Activated T-cell treated with anti-CD3 and anti-CD28 coated beads for 4 hours (primary cell): Measurements from ENCODE around the gene SPOCD1.

Experiments used
- DNase-seq: peaks from one replicate; pipeline ENCODE4 v3.0.0-alpha.2; 2020

Gene SPOCD1

GRCh38 chr1:31785947-31786290, 29.9 kb downstream of the SPOCD1 start:
- no peak for DNase-seq

GRCh38 chr1:31785020-31785946, 30.5 kb downstream of the SPOCD1 start:
- no peak for DNase-seq

DNA sequence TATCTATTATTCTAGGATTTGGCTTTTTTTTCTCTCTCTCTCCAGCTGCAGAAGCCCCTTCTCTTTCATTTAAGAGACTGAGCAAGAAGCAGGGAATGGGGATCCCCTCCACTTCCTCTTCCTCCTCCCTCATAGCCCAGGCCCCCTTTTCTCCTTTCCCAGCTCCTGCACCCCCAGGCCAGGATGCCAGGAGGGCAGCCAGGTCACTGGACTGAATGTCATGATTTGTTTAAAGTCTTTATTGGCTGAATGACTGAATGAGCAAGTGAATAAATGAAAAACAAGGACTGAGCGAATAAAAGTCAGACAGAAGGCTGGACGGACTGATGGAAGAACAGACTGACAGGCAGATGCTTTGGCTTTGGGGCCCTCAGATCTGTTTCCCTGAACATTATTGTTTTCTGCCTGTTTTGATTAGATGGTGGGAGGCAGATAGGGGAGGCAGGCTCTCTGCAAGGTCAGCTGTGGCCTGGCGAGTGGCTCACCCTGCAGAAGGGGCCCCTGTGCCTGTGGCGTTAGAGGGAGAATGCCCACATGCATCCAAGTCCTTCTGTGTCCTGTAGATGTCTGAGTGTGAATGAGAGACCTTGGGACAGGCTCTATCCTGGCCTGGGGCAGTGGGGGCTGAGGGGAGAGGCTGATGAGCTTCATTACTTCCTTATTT, 31.3 kb downstream of the SPOCD1 start:
- no peak for DNase-seq

- no peak for DNase-seq
These were observed 32.0 kb downstream of the SPOCD1 start for GRCh38 chr1:31783846-31784245.

DNA sequence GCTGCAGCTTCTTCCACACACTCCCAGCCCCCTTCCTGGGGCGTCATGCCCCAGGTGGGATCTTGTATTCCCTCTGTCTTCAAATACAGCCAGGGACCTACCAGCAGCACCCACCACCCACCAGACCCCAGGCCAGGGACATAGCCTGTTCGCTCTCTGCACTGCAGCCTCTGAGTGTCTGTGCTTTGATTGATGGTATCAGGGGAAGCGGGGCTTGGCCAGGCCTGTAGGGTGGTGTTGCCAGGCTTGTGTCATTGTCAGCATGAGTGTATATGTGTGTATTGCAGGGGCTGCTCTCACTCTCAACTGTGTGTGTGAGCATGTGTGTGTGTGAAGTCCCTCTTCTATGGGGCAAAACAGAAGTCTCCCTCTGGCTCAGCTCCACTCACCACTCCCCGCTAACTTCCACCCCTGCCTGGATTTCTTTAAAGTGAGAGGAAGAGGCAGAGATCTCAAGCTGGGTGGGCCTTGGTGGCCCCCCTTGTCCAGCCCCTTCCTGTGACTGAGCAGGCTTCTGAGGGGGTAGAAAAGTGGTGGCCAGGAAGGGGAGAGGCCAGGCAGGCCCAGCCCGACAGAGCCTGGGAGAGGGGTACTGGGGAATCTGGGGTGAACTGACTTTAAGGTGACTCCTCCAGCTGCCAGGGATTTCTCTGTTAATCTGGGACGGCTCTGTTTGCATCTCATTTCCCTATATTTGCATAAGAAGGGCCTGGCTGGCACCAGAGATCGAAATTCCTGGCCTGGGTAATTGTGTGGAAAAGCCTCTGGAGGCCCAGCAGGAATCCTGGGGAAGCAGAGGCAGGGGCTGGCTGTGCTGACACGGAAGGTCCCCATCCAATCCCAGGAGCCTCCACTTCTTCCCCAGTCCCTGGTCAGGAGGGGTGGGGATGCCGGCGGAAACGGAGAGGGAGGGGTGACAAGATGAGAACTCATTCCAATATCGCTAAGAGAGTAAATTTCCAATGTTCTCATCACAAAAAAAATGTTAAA, 33.1 kb downstream of the SPOCD1 start:
- DNase-seq = no peak

- DNase-seq = no peak
These were observed 34.0 kb downstream of the SPOCD1 start for GRCh38 chr1:31781756-31782371.

- no peak for DNase-seq
These were observed 34.6 kb downstream of the SPOCD1 start for GRCh38 chr1:31781138-31781755.

DNA sequence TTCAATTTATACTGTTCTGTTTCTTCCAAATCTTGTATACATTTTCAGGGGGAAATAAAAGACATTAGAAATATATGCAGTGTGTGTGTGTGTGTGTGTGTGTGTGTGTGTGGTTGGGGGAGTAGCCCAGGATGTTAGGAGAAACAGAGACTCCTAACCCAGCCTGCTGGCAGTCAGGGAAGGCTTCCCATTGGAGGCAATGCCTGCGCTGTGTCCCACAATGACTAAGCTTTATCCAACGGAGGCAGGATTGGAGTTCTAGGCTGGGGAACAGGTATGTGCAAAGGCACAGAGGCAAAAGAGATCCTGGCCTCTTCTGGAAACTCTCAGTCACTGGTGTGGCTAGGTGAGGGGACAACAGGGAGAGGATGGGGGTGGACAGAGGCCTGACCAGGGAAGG, 35.2 kb downstream of the SPOCD1 start:
- DNase-seq = no peak

DNA sequence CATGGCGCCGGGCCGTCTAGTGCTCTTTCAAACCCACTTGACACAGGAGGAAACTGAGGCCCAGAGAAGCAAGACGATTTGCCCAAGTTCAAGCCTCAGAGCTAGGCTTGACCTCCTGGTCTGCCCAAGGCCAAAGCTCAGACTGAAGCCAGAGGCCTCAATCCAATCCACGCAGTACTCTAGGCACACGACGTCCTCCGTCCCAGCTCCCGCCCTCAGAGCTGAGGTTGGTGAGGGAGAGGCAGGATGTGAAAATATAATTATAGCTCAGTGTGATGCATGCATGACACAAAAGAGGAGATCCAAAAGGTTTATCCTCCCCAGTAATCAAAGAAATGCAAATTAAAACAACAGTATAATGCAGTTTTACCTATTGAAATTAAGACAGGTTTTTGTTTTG, 36.1 kb downstream of the SPOCD1 start:
- no peak for DNase-seq

DNA sequence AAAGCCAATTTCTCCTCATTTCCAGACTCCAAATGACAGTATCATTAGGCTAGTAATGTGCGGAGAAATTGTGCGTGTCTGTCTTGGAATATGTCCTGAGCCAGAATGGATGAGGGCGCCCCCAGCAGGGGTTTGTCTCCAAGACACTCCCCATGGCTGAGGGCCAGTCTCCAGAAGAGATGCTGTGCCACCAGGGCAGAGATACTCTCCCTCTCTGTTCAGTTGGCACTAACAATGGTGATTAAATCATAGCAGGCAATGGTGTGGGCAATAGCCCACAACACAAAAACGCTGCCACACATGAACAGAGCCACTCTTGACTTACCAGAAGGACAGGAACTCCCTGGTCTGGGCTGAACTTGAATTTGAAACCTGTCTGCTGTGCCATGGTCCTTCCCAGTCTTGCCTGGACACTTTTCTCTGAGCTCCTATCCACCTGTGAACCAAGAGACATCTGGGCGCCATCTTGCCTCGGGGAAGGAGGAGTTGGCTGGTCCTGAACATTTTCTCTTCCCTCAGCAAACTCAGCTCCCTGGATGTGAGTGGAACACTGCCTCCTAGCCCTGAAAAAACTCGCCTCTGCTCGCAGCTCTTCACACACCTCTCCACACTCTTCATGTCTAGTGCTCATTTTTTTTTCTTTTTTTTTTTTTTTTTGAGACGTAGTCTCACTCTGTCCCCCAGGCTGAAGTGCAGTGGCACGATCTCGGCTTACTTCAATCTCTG, 36.9 kb downstream of the SPOCD1 start:
- no peak for DNase-seq

GRCh38 chr1:31776516-31776915, 39.3 kb downstream of the SPOCD1 start:
- no peak for DNase-seq

GRCh38 chr1:31776032-31776431, 39.8 kb downstream of the SPOCD1 start:
- DNase-seq = no peak

DNA sequence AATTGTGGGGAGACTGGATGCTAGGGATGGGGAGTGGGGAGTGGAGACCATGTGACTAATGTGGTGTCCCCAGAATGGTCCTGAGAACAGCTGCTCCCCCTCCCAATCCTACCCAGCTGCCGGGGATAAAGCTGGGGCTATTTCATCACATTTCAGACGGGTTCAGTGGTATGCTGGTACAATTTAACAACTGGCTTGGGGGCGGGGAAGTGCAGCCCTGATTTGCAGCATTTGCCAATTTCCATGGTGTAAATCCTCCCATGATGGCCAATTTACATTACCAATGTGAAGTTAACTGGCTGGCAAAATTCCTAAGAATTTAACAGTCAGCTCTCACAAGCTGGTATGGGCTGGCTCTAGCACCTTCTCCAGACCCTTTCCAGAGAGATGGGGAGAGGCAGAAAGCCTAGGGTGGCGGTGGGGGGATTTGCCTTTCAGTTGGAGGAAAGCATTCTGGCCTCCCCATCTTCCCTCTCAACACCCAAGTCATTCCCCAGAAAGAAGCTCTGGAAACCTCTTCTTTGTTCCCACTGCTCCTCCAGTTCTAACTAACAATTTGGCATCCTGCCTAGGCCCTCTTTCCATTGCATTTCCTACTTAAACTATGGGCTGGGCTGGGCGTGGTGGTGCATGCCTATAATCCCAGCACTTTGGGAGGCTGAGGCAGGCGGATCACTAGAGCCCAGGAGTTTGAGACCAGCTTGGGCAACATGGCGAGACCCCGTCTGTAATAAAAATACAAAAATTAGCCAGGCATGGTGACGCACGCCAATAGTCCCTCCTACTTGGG, 40.4 kb downstream of the SPOCD1 start:
- no peak for DNase-seq

- no peak for DNase-seq
These were observed 41.3 kb downstream of the SPOCD1 start for GRCh38 chr1:31774495-31774894.

DNA sequence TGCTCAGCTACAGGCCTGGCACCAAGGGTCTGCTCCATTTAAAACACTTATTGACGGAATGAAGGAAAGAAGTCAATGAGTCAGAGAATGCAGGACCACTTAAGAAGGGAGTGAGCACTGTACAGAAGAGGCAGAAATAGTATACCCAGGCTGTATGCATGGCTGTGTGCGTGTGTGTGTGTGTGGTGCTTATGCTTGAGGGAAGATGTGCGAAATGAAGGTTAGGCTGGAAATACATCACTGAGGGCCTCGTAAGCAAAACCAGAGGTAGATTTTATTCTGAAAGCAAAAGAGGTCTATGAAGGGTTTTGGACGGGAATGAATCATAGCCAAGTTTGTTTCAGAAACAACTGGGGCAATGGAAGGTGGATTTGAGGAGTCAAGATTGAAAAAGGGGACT, 42.0 kb downstream of the SPOCD1 start:
- no peak for DNase-seq

DNA sequence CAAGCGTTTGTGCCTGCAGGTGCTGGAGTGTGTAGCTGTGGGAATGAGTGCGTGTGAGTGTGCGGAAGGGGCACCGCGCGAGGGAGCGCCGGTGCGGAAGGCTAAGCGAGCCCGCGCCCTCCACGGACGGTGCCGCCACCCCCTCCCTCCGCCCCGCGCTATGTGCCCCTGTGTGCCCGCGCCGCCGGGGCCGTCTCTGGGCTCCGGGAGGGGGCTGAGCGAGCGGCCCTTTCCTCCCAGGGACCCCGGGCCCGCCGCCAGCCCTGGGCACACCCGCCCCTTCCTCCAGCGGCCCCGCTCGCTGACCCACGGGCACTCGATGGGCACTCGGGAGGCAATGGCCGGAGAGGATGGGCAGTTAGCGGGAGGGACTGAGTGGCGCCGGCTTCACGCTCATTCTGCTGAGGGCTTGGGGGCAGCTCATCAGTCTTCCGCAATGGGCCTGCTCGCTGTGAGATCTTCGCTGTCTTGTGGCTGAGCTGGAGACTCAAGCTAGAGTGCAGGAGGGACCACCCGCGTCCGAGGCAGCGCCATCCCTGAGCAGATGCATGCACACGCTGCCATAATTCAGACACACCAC, 43.1 kb downstream of the SPOCD1 start:
- DNase-seq = no peak

GRCh38 chr1:31771891-31772668, 43.7 kb downstream of the SPOCD1 start:
- peak; percentile 48 for DNase-seq

DNA sequence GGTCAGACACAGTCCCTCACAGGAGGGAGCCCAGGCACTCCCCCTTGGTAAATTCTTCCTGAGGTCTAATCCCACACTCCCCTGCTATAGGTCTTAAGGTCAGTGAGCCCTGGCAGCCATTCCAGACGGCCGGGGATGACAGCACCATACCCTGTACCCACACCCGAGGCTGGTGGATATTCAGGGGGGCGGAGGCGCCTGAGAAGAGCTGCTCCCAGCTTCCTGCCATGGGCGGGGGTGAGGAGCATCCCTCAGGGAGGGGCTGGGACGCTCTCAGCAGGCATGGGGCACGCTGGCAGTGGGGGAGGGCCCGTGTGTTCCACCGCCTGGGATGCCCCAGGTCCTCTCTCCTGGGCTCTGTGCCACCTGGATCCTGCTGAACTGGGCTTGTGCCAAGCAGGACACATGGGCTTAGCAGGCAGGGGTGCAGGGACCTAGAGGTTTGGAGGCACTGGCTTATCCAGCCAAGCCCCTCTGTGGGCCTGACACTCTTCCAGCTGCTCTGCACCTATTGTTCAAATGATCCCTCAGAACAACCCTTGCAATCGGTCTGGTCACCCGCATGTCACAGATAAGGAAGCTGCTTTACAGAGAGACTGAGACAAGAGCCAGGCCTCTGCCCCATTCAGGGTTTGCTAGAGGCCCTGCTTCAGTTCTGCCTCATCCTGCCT, 46.0 kb downstream of the SPOCD1 start:
- no peak for DNase-seq
